HepG2 (cell line): ENCODE data around the gene ACSS1. TPM values are rescaled to one million over a fixed set of nuclear protein-coding genes. Genes with fewer than 3 reads are reported as not detected.
A peak's percentile ranks its signal among the peaks of the same experiment; 100 is the strongest.

Experiments used
- ATAC-seq: fragments of 200-7000 bp; cut with Tn5 transposase; 3 replicates; pipeline ENCODE4 v1.9.1; 2020; ENCODE audit warnings: mild to moderate bottlenecking, moderate library complexity
- BruUV-seq: library from RNA; stranded (reverse); fragments of 400-500 nt; replicated peaks from 2 replicates; lab custom pipeline; 2021; lab: Mats Ljungman, UMichigan
- CTCF ChIA-PET: fragments of 300-600 bp; formaldehyde crosslinking; extraction: SDS; loops from one replicate; lab custom pipeline; 2021; ENCODE audit warnings: low total read pairs, inconsistent platforms, low intra/inter-chr PET ratio; lab: Yijun Ruan, JAX
- POLR2A ChIA-PET: fragments of 350-600 bp; sonication (Branson Sonifier 250); formaldehyde crosslinking; loops from one replicate; lab custom pipeline; 2020; ENCODE audit warnings: antibody characterized with exemption, inconsistent platforms; lab: Yijun Ruan, JAX
- DNase-seq: peaks from one replicate; pipeline ENCODE4 v3.0.0-alpha.2; 2015; ENCODE audit warnings: low spot score
- FAIRE-seq: peaks from 3 replicates; lab custom pipeline; 2011; peaks lifted over from hg19 to GRCh38; lab: Jason Lieb, UNC
- H2AFZ ChIP-seq: one replicate; pipeline ENCODE4 v1.6.1; 2011; ENCODE audit warnings: low read length, inconsistent platforms
- H3K27ac ChIP-seq: fragments of 300-600 bp; 3 replicates; pipeline ENCODE4 v1.8.0; 2011; ENCODE audit warnings: mixed run types, mild to moderate bottlenecking, mixed read lengths, low read length, inconsistent platforms; ENCODE audit not compliant: insufficient read depth; ENCODE audit errors: extremely low read length
- H3K27me3 ChIP-seq, 2 experiments: fragments of 200-600 bp in 1 of 2; 2 replicates in 1 of 2; 3 replicates in 1 of 2; pipeline versions ENCODE4 v1.6.0 to v1.8.0; 2011; ENCODE audit warnings: low read length in 2 of 2, mild to moderate bottlenecking in 2 of 2, moderate library complexity in 2 of 2, inconsistent platforms in 1 of 2; ENCODE audit not compliant: insufficient read depth in 2 of 2, control insufficient read depth in 1 of 2
- H3K36me3 ChIP-seq, 2 experiments: fragments of 200-600 bp in 1 of 2; replicated peaks in 1 of 2; 2 replicates in 1 of 2; 3 replicates in 1 of 2; pipeline versions ENCODE4 v1.5.1 to v1.8.0; 2011; ENCODE audit warnings: low read length in 2 of 2, inconsistent platforms in 1 of 2; ENCODE audit not compliant: insufficient read depth in 2 of 2, control insufficient read depth in 1 of 2
- H3K4me1 ChIP-seq: 2 replicates; pipeline ENCODE4 v1.5.1; 2012; ENCODE audit warnings: low read length, inconsistent platforms; ENCODE audit not compliant: insufficient read depth
- H3K4me2 ChIP-seq: 2 replicates; pipeline ENCODE4 v1.6.0; 2011; ENCODE audit warnings: low read depth, low read length, inconsistent platforms
- H3K4me3 ChIP-seq, 3 experiments: fragments of 200-600 bp in 1 of 3; sonication (generic), shearing (Covaris generic) in 1 of 3; replicated peaks in 1 of 3; 2 replicates each; pipeline ENCODE4 v1.5.1; 2011 to 2016; ENCODE audit warnings: low read length in 3 of 3, inconsistent platforms in 2 of 3, low read depth in 2 of 3, mild to moderate bottlenecking in 2 of 3, control low read depth in 1 of 3, mixed read lengths in 1 of 3; ENCODE audit not compliant: insufficient read depth in 1 of 3
- H3K79me2 ChIP-seq: one replicate; pipeline ENCODE4 v1.6.1; 2011; ENCODE audit warnings: low read length, inconsistent platforms; ENCODE audit not compliant: insufficient read depth
- H3K9ac ChIP-seq: 2 replicates; pipeline ENCODE4 v1.6.0; 2011; ENCODE audit warnings: mild to moderate bottlenecking, low read depth, low read length, inconsistent platforms; ENCODE audit not compliant: insufficient read depth
- H3K9me3 ChIP-seq: 2 replicates; pipeline ENCODE4 v1.5.1; 2012; ENCODE audit warnings: mild to moderate bottlenecking, low read length
- H4K20me1 ChIP-seq: 2 replicates; pipeline ENCODE4 v1.6.0; 2011; ENCODE audit warnings: inconsistent platforms, mild to moderate bottlenecking, low read length, moderate library complexity; ENCODE audit not compliant: insufficient read depth
- GATA4 ChIP-seq: sonication (generic); IDR thresholded peaks from 2 replicates; pipeline ENCODE4 v1.6.1; 2016; ENCODE audit warnings: antibody characterized with exemption, low read depth, borderline replicate concordance
- GTF3A ChIP-seq: sonication (generic); formaldehyde crosslinking; conservative IDR thresholded peaks from 2 replicates; pipeline ENCODE4 v1.4.0; 2020; ENCODE audit warnings: mild to moderate bottlenecking, missing genetic modification reagents
- KLF12 ChIP-seq: sonication (generic); formaldehyde crosslinking; IDR thresholded peaks from 2 replicates; pipeline ENCODE4 v1.4.0; 2020; ENCODE audit warnings: missing genetic modification reagents, borderline replicate concordance
- MAFK ChIP-seq, 2 experiments: IDR thresholded peaks in 1 of 2; conservative IDR thresholded peaks in 1 of 2; 2 replicates each; pipeline ENCODE4 v1.6.1; 2011; ENCODE audit warnings: improper control_type of control experiment in 2 of 2, low read length in 2 of 2
- MBD4 ChIP-seq: IDR thresholded peaks from 2 replicates; pipeline ENCODE4 v1.6.1; 2012; ENCODE audit warnings: low read length, inconsistent platforms, borderline replicate concordance
- ZNF629 ChIP-seq: sonication (generic); formaldehyde crosslinking; conservative IDR thresholded peaks from 2 replicates; pipeline ENCODE4 v1.5.0; 2020; ENCODE audit warnings: missing genetic modification reagents
- ZNF878 ChIP-seq: sonication (generic); formaldehyde crosslinking; IDR thresholded peaks from 2 replicates; pipeline ENCODE4 v1.8.1; 2023; ENCODE audit warnings: mild to moderate bottlenecking, missing genetic modification reagents, moderate library complexity
- ZSCAN22 ChIP-seq: sonication (generic); formaldehyde crosslinking; IDR thresholded peaks from 2 replicates; pipeline ENCODE4 v1.4.0; 2020; ENCODE audit warnings: mild to moderate bottlenecking, missing genetic modification reagents
- whole genome bisulfite sequencing: methylation state at CpG from one replicate; pipeline ENCODE4 v1.1.6; 2017; ENCODE audit warnings: low lambda C conversion rate; 5-methylcytosine and 5-hydroxymethylcytosine counted together
- in situ Hi-C: cut with HindIII; loops from 2 replicates; pipeline ENCODE4 v1.10.0; 2017; ENCODE audit warnings: low pct_unique_long_range_greater_than_20kb; ENCODE audit not compliant: extremely low pct_ligation_motif_present
- intact Hi-C: fragments of 100-400 bp; cut with micrococcal nuclease; formaldehyde crosslinking; loops from one replicate; pipeline ENCODE4 v1.10.0; 2022; ENCODE audit not compliant: unreplicated experiment
- polyA plus RNA-seq, 8 experiments: library from polyadenylated mRNA; depleted of rRNA in 3 of 8; stranded (reverse) in 7 of 8; unstranded in 1 of 8; fragments of >200 nt; fragmentation: Illumina TruSeq in 4 of 8; extraction: Trizol in 4 of 8; gene quantifications; 2 replicates each; pipeline versions ENCODE4 v1.2.1 to v1.2.3, GENCODE V29; 2011 to 2016; ENCODE audit warnings: low read depth in 4 of 8, missing spikeins in 1 of 8, mixed read lengths in 1 of 8; ENCODE audit not compliant: insufficient read depth in 1 of 8
- total RNA-seq, 5 experiments: library from RNA; depleted of rRNA; stranded (reverse); fragments of >200 nt; fragmentation: Illumina TruSeq; extraction: Trizol; gene quantifications; 2 replicates each; pipeline ENCODE4 v1.2.3, GENCODE V29; 2016; ENCODE audit warnings: low read depth in 1 of 5
- TF ChIP-seq, protein P1 (sequence below): sonication (generic); formaldehyde crosslinking; IDR thresholded peaks from 2 replicates; pipeline ENCODE4 v1.4.0; 2020; ENCODE audit warnings: missing genetic modification reagents, low read depth, mild to moderate bottlenecking, borderline replicate concordance
- TF ChIP-seq, protein P2 (sequence below): IDR thresholded peaks from 2 replicates; pipeline ENCODE4 v1.4.0; 2020; ENCODE audit warnings: mild to moderate bottlenecking, missing genetic modification reagents
- TF ChIP-seq, protein P3 (sequence below): sonication (generic); formaldehyde crosslinking; conservative IDR thresholded peaks from 2 replicates; pipeline ENCODE4 v1.8.0; 2022; ENCODE audit warnings: missing genetic modification reagents
- TF ChIP-seq, protein P4 (sequence below): sonication (generic); formaldehyde crosslinking; IDR thresholded peaks from 2 replicates; pipeline ENCODE4 v1.5.0; 2020; ENCODE audit warnings: mild to moderate bottlenecking, missing genetic modification reagents, borderline replicate concordance

ACSS1 gene
- total and polyA plus RNA-seq, 2 of the 13 experiments (the other 11 are each of a cell fraction or from before 2014, with no cell fraction given): 15.2 to 41.6 TPM

DNA sequence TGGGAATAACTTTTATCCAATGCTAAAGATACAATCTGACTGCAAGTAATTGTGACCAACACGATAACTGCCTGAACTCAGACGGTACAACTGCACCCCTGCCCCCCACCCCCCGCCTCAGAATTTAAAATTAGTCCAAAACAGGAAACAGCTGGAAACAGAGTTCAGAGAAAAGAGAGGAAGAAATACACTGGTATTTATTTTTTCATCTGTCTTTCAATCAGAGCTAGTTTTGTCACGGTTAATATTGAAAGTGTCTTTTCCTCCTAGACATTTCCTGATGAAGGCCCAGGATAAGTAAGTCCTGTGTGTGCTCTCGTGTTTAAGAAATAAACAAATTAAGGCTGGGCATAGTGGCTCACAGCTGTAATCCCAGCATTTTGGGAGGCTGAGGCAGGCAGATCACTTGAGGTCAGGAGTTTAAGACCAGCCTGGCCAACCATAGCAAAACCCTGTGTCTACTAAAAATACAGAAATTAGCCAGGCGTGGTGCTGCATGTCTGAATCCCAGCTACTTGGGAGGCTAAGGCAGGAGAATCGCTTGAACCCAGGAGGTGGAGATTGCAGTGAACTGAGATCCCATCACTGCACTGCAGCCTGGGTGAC, 21.5 kb downstream of the ACSS1 start (continued):
- TF ChIP-seq GTF3A (CRISPR knock-in tag) (no peak), KLF12 (CRISPR knock-in tag) (no peak), GATA4 (no peak), ZNF629 (CRISPR knock-in tag) (no peak), ZNF878 (CRISPR knock-in tag) (no peak)
- TF ChIP-seq, protein P1, sequence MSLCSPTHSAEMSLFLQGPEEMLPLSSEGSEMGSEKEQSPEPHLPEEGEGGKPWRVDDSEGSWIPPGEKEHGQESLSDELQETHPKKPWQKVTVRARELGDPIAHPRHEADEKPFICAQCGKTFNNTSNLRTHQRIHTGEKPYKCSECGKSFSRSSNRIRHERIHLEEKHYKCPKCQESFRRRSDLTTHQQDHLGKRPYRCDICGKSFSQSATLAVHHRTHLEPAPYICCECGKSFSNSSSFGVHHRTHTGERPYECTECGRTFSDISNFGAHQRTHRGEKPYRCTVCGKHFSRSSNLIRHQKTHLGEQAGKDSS: no peak
- TF ChIP-seq, all 625 proteins: peak for 0

DNA sequence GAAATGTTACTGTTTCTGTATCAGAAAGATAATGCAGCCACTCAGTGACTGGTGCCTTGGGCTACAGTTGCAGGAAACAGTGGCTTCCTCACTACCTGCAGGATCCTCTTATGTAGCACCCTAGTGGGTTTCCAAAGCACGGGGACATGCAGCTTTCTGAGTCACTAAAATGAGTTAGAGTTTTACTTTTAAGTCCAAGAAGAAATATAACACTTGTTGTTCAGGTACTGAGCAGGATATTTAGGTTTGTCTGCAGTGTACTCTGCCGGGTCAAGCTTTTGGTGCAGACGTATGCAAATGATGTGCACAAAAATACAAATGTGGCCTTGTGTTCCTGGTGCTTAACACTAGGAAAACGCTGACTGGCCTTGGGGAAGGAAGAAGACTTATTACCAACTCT, 22.0 kb downstream of the ACSS1 start:
- ChIA-PET POLR2A (no interaction called here), CTCF (no interaction called here)
- 46% methylated on average over 4 of the region's 4 CpGs for WGBS
- no TSS peak for BruUV-seq
- H3K79me2 ChIP-seq: no peaks in the 10 kb centered on the region
- no peak overlapping the region for H3K4me2 ChIP-seq
- no peaks in the 10 kb centered on the region for H3K9me3 ChIP-seq
- DNase-seq (no peak), FAIRE-seq (no peak), ATAC-seq (no peak)
- H2AFZ ChIP-seq: no peak overlapping the region
- H3K9ac ChIP-seq: no peak overlapping the region
- H3K4me1 ChIP-seq: peaks cover 55% of the 10 kb centered on the region
- H3K36me3 ChIP-seq: no peaks in the 10 kb centered on the region
- TF ChIP-seq, protein P2, sequence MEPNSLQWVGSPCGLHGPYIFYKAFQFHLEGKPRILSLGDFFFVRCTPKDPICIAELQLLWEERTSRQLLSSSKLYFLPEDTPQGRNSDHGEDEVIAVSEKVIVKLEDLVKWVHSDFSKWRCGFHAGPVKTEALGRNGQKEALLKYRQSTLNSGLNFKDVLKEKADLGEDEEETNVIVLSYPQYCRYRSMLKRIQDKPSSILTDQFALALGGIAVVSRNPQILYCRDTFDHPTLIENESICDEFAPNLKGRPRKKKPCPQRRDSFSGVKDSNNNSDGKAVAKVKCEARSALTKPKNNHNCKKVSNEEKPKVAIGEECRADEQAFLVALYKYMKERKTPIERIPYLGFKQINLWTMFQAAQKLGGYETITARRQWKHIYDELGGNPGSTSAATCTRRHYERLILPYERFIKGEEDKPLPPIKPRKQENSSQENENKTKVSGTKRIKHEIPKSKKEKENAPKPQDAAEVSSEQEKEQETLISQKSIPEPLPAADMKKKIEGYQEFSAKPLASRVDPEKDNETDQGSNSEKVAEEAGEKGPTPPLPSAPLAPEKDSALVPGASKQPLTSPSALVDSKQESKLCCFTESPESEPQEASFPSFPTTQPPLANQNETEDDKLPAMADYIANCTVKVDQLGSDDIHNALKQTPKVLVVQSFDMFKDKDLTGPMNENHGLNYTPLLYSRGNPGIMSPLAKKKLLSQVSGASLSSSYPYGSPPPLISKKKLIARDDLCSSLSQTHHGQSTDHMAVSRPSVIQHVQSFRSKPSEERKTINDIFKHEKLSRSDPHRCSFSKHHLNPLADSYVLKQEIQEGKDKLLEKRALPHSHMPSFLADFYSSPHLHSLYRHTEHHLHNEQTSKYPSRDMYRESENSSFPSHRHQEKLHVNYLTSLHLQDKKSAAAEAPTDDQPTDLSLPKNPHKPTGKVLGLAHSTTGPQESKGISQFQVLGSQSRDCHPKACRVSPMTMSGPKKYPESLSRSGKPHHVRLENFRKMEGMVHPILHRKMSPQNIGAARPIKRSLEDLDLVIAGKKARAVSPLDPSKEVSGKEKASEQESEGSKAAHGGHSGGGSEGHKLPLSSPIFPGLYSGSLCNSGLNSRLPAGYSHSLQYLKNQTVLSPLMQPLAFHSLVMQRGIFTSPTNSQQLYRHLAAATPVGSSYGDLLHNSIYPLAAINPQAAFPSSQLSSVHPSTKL (CRISPR knock-in tag): no peak
- TF ChIP-seq MAFK (conservative IDR thresholded peaks at IDR 0.05 in 1 of 2, IDR thresholded peaks at IDR 0.05 in 1 of 2; ENCODE audit: low read length in 2 of 2): peak in 1 of 2 experiments; percentile 16; a peak in 1 of 4 replicates
- TF ChIP-seq, protein P3, sequence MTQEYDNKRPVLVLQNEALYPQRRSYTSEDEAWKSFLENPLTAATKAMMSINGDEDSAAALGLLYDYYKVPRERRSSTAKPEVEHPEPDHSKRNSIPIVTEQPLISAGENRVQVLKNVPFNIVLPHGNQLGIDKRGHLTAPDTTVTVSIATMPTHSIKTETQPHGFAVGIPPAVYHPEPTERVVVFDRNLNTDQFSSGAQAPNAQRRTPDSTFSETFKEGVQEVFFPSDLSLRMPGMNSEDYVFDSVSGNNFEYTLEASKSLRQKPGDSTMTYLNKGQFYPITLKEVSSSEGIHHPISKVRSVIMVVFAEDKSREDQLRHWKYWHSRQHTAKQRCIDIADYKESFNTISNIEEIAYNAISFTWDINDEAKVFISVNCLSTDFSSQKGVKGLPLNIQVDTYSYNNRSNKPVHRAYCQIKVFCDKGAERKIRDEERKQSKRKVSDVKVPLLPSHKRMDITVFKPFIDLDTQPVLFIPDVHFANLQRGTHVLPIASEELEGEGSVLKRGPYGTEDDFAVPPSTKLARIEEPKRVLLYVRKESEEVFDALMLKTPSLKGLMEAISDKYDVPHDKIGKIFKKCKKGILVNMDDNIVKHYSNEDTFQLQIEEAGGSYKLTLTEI (CRISPR knock-in tag): no peak
- TF ChIP-seq MBD4: no peak
- TF ChIP-seq ZSCAN22 (CRISPR knock-in tag): no peak
- TF ChIP-seq, protein P4, sequence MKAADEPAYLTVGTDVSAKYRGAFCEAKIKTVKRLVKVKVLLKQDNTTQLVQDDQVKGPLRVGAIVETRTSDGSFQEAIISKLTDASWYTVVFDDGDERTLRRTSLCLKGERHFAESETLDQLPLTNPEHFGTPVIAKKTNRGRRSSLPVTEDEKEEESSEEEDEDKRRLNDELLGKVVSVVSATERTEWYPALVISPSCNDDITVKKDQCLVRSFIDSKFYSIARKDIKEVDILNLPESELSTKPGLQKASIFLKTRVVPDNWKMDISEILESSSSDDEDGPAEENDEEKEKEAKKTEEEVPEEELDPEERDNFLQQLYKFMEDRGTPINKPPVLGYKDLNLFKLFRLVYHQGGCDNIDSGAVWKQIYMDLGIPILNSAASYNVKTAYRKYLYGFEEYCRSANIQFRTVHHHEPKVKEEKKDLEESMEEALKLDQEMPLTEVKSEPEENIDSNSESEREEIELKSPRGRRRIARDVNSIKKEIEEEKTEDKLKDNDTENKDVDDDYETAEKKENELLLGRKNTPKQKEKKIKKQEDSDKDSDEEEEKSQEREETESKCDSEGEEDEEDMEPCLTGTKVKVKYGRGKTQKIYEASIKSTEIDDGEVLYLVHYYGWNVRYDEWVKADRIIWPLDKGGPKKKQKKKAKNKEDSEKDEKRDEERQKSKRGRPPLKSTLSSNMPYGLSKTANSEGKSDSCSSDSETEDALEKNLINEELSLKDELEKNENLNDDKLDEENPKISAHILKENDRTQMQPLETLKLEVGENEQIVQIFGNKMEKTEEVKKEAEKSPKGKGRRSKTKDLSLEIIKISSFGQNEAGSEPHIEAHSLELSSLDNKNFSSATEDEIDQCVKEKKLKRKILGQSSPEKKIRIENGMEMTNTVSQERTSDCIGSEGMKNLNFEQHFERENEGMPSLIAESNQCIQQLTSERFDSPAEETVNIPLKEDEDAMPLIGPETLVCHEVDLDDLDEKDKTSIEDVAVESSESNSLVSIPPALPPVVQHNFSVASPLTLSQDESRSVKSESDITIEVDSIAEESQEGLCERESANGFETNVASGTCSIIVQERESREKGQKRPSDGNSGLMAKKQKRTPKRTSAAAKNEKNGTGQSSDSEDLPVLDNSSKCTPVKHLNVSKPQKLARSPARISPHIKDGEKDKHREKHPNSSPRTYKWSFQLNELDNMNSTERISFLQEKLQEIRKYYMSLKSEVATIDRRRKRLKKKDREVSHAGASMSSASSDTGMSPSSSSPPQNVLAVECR (CRISPR knock-in tag): no peak
- H3K27me3 ChIP-seq: 0 out of 5 replicates have a peak, but pooled peaks cover 0 to 1% of the 10 kb centered on the region in 2 experiments
- no peak overlapping the region for H3K4me3 ChIP-seq
- H4K20me1 ChIP-seq: no peaks in the 10 kb centered on the region
- no peak overlapping the region for H3K27ac ChIP-seq
- intact Hi-C loops: no loop called here
- in situ Hi-C loops: no loop called here
